HG03064 (cell line): ENCODE measurements around the gene TM9SF2.
A peak's percentile ranks its signal among the peaks of the same experiment; 100 is the strongest.
"Not testable (repeated sequence)": the region's sequence is repeated elsewhere in the genome, so short reads cannot be mapped to it uniquely, and the experiment has no call there.

Experiments used
- ATAC-seq: cut with Tn5 transposase; IDR thresholded peaks from one replicate; pipeline ENCODE4 v1.9.1; 2021; ENCODE audit warnings: low read depth; ENCODE audit not compliant: unreplicated experiment

TM9SF2 gene

DNA sequence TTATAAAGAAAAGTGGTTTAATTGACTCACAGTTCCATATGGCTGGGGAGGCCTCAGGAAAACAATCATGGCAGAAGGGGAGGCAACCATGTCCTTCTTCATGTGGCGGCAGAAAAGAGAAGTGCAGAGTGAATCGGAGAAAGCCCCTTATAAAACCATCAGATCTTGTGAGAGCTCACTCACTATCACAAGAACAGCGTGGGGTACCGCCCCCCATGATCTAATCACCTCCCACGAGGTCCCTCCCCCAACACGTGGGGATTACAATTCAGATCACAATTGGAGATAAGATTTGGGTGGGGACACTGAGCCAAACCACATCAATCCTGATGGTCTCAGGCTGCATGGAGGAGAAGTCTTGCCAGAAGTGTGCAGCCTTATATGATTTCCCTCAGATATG, 26.0 kb downstream of the TM9SF2 start:
- ATAC-seq = no peak

DNA sequence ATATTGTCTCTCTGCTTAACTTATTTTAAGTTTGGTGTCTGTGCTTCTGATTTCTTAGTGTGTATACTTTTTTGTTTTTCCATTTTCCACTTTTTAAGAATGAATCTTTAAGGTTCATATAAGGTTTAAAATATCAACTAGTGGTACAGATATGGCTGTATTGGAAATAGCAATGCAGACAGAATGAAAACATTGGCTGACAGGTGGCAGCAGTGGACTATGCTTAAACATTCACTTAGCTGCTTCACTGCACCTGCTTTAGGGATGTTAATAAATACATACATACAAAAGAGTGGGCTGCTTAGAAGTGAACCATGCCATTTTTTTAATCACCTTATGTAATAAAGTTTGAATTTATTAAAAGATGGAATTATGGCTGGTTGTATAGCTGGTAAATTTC, 27.3 kb downstream of the TM9SF2 start:
- no peak for ATAC-seq

DNA sequence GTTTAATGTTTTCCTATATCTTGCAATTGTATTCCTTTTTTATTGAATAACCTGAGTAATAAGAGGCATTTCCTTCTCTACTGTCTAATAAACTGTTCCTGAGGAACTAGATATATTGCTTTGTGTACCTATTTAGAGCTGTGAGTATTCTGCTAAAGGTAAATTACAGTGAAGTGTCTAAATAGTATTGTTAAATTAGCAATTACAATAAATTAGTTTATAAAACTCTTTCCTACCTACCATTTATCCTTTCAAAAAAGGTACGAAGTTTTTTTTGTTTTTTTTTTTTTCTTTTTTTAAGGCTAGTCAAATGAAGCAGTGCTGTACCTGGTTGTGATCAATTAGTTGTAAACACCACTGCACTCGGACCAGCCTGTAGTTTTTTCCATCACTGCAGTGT, 34.8 kb downstream of the TM9SF2 start:
- ATAC-seq = no peak

DNA sequence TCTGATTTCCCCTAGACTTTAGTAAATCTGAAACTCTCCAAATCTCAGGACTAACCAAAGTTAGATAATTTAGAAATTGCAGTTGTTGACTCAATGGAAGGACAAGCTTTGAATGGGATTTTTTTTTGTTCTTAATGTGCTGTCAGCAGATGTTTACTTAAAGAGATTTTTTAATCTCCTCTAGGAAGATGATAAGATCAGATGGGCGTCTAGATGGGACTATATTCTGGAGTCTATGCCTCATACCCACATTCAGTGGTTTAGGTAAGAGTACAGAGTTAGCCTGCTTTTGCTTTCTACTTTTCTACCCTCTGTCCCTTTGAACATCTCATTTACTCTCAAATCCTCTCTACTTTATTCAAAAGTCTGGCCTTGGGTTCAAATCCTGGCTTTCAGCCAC, 39.3 kb downstream of the TM9SF2 start:
- no peak for ATAC-seq

DNA sequence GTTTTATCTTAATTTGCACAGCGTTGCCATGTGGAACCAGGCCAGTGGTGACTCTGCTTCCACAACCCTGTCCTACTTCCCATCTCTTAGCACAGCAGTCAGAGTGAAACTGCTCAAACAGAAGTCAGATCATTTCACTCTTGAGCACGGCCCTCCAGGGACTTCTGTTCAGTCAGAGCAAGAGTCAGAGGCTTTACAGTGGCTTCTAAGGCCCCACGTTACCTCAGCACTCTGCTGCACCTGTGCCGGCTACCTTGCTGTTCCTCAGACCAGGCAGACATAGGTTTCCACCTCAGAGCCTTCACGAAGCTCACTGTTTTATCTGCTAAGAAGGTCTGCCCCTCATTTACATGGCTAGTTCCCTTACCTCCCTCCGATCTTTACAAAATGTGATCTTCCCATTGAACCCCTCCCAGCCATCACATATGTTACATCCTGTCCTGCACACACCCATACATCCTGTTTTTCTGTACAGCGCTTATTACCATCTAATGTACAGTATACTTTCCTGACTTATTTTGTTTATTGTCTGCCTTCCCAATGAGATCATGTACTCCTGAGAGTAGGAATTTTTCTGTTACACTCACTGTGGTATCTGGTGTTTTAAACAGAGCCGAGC, 41.6 kb downstream of the TM9SF2 start:
- ATAC-seq = peak; percentile 98

DNA sequence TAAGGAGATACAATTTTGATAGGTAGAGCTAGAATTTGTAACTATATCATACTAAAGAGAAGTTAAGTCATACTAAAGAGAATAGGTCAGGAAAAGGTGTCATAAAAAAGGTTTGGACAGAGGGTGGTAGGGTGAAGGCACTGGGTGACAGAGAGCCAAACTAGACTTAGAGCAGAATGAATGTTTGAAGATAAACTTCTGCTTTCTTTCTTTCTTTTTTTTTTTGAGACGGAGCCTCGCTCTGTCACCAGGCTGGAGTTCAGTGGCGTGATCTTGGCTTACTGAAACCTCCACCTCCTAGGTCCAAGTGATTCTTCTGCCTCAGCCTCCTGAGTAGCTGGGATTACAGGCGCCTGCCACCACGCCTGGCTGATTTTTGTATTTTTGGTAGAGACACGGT, 44.1 kb downstream of the TM9SF2 start:
- ATAC-seq = no peak

DNA sequence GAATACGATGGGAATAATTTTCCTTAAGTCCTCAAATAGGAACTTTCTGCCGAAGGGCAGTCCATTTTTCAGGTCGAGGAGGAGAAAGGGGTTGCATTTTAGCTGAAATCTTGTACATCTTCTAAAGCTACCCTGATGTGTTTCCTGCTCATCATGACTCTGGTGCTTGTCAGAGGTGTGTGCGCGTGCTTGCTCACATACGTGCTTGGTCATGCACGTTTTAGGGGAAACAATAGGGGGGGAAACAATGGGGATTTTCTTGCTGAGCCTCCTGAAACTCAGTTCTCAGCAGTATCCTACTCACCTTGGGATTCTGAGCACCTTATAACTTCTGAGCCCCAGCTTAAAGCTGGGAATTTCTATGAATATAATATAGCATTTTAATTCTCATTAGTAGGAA, 44.7 kb downstream of the TM9SF2 start:
- no peak for ATAC-seq

DNA sequence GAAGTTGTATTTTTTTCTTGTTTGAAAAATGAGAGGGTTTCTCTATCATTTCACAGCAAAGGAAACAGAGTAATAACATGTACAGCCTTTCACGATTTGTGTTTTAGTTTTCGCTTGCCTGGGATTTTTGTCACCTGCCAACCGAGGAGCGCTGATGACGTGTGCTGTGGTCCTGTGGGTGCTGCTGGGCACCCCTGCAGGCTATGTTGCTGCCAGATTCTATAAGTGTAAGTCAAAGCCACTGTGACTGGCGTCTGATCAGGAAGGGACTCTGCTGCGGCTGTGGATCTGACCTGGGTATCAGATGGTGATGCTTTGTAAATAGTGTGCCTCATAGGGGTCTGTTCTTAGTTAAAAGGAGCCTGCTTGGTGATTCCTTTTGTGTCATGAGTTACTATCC, 45.6 kb downstream of the TM9SF2 start:
- ATAC-seq = no peak

DNA sequence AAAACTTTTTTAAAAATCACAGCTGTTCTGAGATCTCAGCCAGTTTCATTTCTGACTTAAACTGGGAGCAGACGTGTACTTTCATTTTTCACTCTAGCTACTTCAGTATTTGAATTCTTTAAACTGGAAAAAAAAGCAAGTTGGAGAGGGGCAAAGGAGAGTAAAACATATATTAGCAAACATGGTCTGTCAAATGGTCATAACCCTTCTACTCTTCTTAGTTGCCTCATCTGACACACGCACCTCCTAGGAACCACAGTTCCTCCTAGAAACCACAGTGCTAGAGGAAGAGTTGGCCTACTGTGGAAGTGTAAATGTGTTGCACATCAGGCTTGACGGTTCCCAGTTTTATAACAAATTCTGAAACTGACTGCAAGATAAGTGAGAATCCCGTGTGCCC, 47.2 kb downstream of the TM9SF2 start:
- peak; percentile 69 for ATAC-seq

DNA sequence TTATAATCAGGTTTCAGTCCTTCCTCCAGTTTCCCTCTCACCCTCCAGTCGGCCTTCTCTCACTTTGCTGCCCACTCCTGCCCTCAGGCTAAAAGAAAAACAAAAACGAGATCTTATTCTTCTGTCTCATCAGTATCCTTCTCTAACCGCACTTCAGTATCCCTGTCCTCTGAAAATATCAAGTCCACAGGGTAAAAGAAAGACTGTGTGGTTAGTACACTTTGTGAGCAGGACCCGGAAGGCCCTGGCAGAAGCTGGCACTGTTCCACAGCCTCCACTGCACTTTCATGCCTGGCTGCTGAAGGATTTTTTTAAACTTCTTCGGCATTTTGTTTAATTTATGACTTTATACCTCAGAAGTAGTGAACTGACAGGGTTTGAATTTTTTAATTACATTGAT, 51.8 kb downstream of the TM9SF2 start:
- no peak for ATAC-seq

DNA sequence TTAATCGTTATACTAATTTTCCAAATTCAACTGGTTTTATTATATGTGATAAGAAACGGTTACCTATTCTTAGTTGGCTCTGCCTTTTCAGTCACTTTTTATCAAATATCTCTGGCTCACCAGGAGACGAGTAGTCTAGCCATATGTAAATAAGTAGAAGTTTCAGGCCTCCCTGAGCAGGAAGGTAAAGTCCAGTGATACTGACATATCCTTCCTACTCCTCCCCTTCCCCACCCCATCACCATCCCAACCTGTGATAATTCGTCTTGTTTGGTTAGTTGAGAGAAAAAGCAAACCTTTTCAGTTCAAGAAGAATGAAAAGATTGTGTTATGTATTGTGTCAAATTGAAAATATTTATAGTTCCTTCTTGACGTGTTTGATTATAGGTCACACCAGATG, 53.9 kb downstream of the TM9SF2 start:
- ATAC-seq = no peak

DNA sequence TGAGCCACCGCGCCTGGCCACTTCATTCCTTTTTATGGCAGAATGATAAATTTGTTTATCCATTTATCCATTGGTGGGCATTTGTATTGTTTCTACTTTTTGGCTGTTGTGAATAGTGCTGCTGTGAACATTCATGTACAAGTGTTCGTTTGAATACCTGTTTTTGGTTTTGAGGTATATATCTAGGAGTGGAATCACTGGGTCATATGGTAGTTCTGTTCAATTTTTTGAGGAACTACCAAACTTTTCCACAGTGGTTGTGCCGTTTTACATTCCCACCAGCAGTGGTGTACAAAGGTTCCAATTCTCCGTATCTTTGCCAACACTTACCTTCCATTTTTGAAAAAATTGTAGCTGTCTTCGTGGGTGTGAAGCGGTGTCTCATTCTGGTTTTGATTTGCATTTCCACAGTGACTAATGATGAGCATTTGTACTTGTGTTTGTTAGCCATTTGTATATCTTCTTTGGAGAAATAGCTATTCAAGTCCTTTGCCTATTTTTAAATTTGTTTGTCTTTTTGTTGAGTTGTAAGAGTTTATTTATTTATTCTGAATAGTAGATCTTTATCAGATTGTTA, 55.7 kb downstream of the TM9SF2 start:
- no peak for ATAC-seq

DNA sequence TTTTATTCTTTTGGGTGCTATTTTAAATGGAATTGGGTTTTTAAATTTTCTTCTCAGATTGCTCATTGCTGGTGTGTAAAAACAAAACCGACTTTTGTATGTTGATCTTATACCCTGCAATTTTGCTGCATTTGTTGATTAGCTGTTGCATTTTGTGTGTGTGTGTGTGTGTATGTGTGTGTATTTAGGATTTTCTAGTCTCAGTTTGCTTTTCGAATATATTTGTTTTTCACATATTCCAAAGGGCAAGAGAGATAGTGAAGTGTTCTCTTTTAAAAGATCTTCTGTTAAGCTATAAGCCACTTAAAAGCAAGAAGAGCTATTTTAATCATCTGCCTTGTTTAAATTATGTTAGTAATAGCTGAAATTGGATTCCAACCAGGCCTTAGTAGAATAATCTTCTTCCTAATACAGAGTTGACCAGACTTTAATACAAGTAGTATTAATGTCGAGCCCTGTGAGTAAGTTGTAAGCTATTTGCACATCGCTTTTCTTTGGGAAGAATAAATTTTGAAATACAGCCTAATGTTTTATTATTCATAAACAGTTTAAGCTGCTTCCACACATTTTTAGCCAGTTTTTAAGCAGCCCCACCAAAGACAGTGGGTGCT, 57.4 kb downstream of the TM9SF2 start:
- no peak for ATAC-seq

DNA sequence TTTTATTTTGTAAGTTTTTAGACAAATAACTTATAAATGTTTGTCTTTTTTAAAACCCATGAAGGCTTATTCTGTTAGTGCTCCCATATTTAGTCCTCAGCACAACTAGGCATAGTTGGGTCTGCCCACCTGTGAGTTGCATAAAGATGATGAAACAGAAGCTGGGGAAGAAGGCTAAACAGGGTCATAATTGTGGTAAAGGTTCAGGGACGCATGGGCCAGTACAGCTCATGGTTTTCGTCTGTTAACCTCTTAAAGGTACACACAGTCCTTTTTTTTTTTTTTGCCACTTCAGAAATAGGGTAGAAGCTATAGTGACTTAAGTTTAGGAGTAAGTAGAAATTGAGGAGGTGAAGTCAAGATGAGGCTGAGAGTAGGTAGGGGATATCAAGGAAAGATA, 58.3 kb downstream of the TM9SF2 start:
- no peak for ATAC-seq

DNA sequence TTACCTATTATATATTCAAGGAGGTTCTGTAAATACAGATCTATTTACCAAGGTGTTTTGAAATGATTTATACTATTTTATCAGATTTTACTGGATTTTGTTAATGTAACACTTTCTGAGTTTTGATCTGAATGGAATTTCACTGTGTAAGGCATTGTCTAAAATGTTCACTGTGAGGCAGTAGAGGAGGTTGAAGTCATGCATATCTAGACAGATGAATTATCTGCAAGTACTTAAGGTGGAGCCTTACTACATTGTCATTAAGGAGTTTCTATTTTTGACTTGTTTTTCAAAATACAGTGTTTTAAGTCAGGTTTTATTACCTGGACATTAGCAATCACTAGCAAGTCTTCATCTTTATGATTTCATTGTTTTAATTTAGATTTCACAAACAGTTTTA, 62.1 kb downstream of the TM9SF2 start:
- no peak for ATAC-seq

DNA sequence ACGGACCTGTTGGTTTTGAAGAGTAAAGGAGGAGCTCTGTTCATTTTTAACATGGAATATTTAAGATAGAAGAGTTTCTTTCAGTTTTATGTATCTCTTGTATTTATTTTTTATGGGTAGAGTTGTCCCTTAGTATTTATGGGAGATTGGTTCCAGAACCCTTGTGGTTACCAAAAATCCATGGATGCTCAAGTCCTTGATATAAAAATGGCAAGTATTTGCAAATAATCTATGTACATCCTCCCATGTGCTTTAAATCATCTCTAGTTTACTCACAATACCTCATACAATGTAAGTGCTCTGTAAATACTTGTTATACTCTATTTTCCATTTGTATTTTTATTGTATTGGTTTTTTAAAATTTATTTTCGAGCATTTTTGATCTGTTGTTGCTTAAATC, 63.1 kb downstream of the TM9SF2 start:
- no peak for ATAC-seq

DNA sequence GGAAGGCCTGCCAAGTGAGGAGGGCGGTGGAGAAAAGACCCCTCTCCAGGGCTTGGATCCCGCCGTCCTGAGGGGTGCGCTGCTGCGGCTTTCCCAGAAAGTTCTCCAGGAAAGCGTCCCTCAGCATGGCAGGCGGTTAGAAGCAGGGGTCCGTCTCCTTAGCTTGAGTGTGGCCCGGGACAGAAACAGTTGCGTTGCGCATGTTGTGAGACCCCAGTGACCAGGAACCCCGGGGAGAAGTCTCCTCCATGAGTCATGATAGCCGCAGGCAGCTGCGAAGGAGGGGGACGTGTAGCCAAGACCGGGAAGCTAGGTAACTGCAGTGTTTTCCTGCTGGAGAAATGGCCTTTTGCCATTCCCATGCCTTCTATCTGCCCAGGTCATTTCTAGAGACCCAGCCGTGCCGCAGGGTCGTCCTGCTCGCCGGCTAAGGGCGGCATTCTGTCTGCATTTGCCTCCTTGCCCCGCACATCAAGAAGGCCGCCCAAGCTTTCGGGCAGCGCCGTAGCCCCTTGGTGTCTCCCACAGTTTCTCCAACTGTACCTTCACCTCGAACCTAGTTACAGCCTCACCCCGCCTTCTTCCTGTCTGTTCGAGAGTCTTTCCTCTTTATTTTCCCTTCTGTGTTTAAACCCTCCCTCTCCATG, 64.3 kb downstream of the TM9SF2 start:
- no peak for ATAC-seq

DNA sequence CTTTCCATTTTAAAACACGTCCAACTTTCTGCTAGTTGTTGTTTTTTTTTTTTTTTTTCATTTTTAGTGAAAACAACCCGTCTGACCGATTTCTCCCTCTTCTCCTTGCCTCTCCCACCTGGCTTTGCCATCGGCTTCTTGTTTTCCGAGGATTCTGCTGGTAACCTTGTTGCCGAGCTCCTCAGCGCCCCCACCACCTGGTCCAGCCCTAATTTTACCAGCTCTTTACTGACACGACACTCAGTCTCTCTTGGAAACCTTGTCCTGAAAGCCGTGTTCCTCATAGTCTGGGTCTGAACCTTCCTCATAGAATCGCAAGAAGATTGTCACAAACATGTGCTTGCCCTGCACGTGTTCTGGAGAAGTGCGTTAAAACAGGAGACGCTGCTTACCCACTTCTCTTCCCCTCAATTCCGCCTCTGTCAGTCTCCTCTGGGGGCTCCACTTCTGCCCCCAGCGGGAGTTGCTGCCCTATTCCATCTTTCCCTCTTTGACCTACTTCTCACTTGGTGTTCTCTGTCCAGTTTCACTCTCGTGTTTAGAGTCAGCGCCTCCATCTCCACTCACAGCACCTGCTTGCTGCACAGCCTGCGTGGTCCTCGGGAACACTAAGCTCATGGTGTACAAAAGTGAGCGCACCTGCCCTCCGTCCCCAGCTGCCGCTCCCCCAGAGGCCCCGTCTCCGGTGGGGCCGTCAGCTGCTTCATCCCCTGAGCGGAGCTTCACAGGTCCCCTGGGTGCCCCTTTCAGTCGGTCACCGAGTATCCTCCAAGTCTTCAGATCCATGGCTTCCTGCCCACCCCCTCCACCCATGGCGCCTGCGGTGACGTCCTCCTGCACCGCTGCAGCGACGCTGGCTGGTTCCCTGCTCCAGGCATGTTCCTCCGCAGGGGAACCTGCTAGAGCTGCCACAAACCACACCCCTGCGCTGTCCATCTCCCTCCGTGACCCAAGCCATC, 65.1 kb downstream of the TM9SF2 start:
- no peak for ATAC-seq

DNA sequence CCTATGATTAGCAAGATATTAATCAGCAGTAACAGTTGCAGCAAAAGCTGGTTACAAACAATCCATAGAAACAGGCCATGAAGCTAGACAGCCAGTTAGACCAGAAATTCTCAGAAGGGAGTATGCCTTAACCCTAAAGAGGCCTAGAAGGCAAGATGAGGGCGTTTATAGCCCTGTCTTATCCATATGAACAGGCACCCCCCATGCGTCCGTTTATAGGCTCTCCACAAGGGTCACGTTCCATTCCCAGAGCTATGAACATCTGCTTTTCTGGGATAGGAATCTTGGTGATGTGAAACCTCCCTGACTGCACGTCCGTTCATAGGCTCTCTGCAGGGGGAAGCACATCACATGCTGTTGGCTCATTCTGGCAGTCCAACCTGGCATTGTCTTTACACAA, 67.6 kb downstream of the TM9SF2 start:
- not testable (repeated sequence) for ATAC-seq

DNA sequence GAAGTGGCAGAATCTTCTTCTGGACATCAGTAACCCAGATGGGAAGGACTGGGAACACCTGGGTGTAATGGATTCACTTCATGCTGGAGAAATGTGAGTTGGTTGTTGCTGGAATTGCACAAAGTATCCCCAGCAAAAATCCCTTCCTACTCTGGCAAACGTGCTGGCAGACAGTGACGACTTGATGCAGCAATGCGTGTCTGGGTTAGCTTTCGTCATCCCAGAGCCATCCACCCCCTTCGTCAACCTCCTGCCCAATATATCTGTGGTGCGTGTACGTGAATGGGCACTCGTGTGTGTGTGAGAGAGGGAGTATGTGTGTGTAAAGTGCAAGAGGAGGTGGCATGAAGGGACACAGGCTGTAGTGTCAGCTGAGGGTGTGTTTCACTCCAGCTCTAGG, 70.9 kb downstream of the TM9SF2 start:
- no peak for ATAC-seq

DNA sequence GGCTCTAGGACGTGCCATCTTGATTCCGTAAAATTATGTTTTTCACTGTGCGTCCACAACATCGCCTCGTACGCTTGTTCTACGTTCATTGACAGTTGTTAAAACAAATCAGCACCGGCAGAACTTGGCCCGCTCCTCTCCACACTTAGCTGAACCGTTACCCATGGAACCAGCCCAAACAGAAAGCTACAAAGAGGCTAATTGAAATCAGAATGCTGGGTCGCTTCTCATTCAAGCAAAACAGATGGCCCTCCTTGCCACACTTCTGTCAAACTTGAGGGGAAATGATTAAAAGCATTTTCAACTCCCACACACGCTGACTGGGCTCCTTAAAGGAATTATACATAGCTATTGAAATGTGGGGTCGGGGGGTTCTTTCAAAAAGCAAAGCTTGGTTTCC, 71.6 kb downstream of the TM9SF2 start:
- no peak for ATAC-seq
